ENCODE results near the gene CEMIP. TPM values are rescaled to one million over a fixed set of nuclear protein-coding genes. Genes with fewer than 3 reads are reported as not detected.

Gene CEMIP
- total RNA-seq, 1 donor from 2014 or later: 3.6 TPM

GRCh38 chr15:80754014-80754413 is 25.2 kb upstream of the CEMIP start:
- Histone ChIP-seq H2AFZ (ENCODE audit: low read depth, low read length) (no peak overlapping the region), H3K4me1 (ENCODE audit: insufficient read depth, low read length) (no peaks in the 10 kb centered on the region), H3K4me2 (ENCODE audit: low read length) (no peak overlapping the region), H3K79me2 (ENCODE audit: insufficient read depth, low read length) (no peaks in the 10 kb centered on the region), H4K20me1 (ENCODE audit: insufficient read depth, low read length) (peaks cover 4% of the 10 kb centered on the region), H3K27ac (ENCODE audit: low read depth, low read length) (no peak overlapping the region), H3K4me3 (ENCODE audit: insufficient read depth, low read depth, low read length) (no peak overlapping the region), H3K9ac (ENCODE audit: low read length) (no peak overlapping the region), H3K9me3 (ENCODE audit: insufficient read depth, low read depth, low read length) (no peaks in the 10 kb centered on the region), H3K27me3 (ENCODE audit: insufficient read depth, low read length) (no peaks in the 10 kb centered on the region), H3K36me3 (ENCODE audit: insufficient read depth, low read length) (no peaks in the 10 kb centered on the region)
- Mint-ChIP-seq H3K27me3 (ENCODE audit: low read depth, unreplicated experiment) (no peaks in the 10 kb centered on the region), H3K36me3 (ENCODE audit: low read depth, unreplicated experiment) (peaks cover 3% of the 10 kb centered on the region), H3K4me3 (ENCODE audit: unreplicated experiment) (no peak overlapping the region), H3K9me3 (ENCODE audit: unreplicated experiment) (no peaks in the 10 kb centered on the region), H3K4me1 (ENCODE audit: low read depth, unreplicated experiment) (no peaks in the 10 kb centered on the region), H3K27ac (ENCODE audit: unreplicated experiment) (no peak overlapping the region)
- no peak for DNase-seq (ENCODE audit: low read depth)
- TF ChIP-seq EZH2 (IDR thresholded peaks at IDR 0.05; ENCODE audit: insufficient read depth, low read length): no peak
- TF ChIP-seq, protein P1, sequence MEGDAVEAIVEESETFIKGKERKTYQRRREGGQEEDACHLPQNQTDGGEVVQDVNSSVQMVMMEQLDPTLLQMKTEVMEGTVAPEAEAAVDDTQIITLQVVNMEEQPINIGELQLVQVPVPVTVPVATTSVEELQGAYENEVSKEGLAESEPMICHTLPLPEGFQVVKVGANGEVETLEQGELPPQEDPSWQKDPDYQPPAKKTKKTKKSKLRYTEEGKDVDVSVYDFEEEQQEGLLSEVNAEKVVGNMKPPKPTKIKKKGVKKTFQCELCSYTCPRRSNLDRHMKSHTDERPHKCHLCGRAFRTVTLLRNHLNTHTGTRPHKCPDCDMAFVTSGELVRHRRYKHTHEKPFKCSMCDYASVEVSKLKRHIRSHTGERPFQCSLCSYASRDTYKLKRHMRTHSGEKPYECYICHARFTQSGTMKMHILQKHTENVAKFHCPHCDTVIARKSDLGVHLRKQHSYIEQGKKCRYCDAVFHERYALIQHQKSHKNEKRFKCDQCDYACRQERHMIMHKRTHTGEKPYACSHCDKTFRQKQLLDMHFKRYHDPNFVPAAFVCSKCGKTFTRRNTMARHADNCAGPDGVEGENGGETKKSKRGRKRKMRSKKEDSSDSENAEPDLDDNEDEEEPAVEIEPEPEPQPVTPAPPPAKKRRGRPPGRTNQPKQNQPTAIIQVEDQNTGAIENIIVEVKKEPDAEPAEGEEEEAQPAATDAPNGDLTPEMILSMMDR (IDR thresholded peaks at IDR 0.05; ENCODE audit: insufficient read depth, low read depth, low read length): no peak
- FAIRE-seq: no peak

DNA sequence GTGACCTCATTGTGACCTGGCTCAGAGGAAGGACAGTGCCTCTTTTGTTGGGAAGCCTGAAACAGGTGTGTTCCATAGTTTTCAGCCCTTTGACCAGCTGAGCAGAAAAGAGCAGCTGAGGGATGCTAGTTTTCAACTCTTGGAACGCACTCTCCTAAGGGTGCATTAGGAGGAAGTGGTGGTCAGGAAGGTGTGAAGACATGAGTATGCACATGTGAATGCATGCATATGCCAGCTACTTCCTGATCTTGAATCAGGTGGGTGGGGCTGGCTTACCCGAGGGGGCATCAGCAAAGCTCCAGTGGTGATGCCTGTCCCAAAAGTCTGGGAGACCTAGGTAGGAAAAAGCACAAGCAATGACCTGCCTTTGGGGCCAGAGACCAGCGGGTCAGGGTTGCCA is 23.3 kb upstream of the CEMIP start:
- Histone ChIP-seq H3K79me2 (ENCODE audit: insufficient read depth, low read length) (no peaks in the 10 kb centered on the region), H3K4me2 (ENCODE audit: low read length) (no peak overlapping the region), H3K27me3 (ENCODE audit: insufficient read depth, low read length) (no peaks in the 10 kb centered on the region), H3K27ac (ENCODE audit: low read depth, low read length) (no peak overlapping the region), H3K9me3 (ENCODE audit: insufficient read depth, low read depth, low read length) (no peaks in the 10 kb centered on the region), H4K20me1 (ENCODE audit: insufficient read depth, low read length) (no peaks in the 10 kb centered on the region), H3K4me3 (ENCODE audit: insufficient read depth, low read depth, low read length) (no peak overlapping the region), H3K36me3 (ENCODE audit: insufficient read depth, low read length) (no peaks in the 10 kb centered on the region), H3K9ac (ENCODE audit: low read length) (no peak overlapping the region), H3K4me1 (ENCODE audit: insufficient read depth, low read length) (no peaks in the 10 kb centered on the region), H2AFZ (ENCODE audit: low read depth, low read length) (no peak overlapping the region)
- FAIRE-seq (no peak), DNase-seq (ENCODE audit: low read depth) (no peak)
- Mint-ChIP-seq H3K4me3 (ENCODE audit: unreplicated experiment) (no peak overlapping the region), H3K9me3 (ENCODE audit: unreplicated experiment) (no peaks in the 10 kb centered on the region), H3K4me1 (ENCODE audit: low read depth, unreplicated experiment) (no peaks in the 10 kb centered on the region), H3K36me3 (ENCODE audit: low read depth, unreplicated experiment) (peaks cover 3% of the 10 kb centered on the region), H3K27me3 (ENCODE audit: low read depth, unreplicated experiment) (no peaks in the 10 kb centered on the region), H3K27ac (ENCODE audit: unreplicated experiment) (no peak overlapping the region)
- TF ChIP-seq, protein P1 (IDR thresholded peaks at IDR 0.05; ENCODE audit: insufficient read depth, low read depth, low read length): no peak
- no peak for TF ChIP-seq EZH2 (IDR thresholded peaks at IDR 0.05; ENCODE audit: insufficient read depth, low read length)

DNA sequence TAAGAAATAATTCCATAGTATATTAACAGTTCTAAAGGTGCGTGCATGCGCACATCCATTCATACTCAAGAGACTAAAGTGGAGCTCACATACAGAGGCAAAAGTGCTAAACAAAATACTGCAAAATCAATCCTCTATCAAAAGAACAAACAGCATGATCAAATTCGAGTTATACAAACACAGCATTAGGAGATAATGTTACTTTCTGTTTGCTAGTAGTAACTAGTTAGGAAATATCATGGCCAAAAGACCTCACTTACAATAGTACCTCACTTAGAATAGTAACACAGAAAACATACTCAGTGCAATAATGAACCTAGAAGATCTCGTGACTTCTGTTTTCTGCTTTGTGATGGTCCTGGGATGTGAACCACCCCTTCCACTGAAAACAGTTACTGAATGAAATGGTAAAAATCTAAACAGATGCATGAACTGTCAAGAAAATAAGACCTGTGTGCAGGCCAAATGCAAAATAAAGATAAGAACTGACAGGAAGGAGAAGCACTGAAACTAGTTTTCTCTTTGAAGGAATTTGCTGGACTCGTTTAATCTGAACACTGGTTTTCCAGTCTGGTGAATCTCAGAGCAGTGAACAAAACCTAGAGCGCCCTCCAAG is 20.9 kb upstream of the CEMIP start:
- Histone ChIP-seq H3K4me2 (ENCODE audit: low read length) (no peak overlapping the region), H3K4me1 (ENCODE audit: insufficient read depth, low read length) (no peaks in the 10 kb centered on the region), H3K27ac (ENCODE audit: low read depth, low read length) (no peak overlapping the region), H3K79me2 (ENCODE audit: insufficient read depth, low read length) (no peaks in the 10 kb centered on the region), H3K9me3 (ENCODE audit: insufficient read depth, low read depth, low read length) (no peaks in the 10 kb centered on the region), H3K9ac (ENCODE audit: low read length) (no peak overlapping the region), H3K4me3 (ENCODE audit: insufficient read depth, low read depth, low read length) (no peak overlapping the region), H3K36me3 (ENCODE audit: insufficient read depth, low read length) (no peaks in the 10 kb centered on the region), H2AFZ (ENCODE audit: low read depth, low read length) (no peak overlapping the region), H4K20me1 (ENCODE audit: insufficient read depth, low read length) (no peaks in the 10 kb centered on the region), H3K27me3 (ENCODE audit: insufficient read depth, low read length) (no peaks in the 10 kb centered on the region)
- Mint-ChIP-seq H3K36me3 (ENCODE audit: low read depth, unreplicated experiment) (peaks cover 3% of the 10 kb centered on the region), H3K27me3 (ENCODE audit: low read depth, unreplicated experiment) (no peaks in the 10 kb centered on the region), H3K27ac (ENCODE audit: unreplicated experiment) (no peak overlapping the region), H3K9me3 (ENCODE audit: unreplicated experiment) (no peaks in the 10 kb centered on the region), H3K4me1 (ENCODE audit: low read depth, unreplicated experiment) (no peaks in the 10 kb centered on the region), H3K4me3 (ENCODE audit: unreplicated experiment) (no peak overlapping the region)
- TF ChIP-seq EZH2 (IDR thresholded peaks at IDR 0.05; ENCODE audit: insufficient read depth, low read length): no peak
- TF ChIP-seq, protein P1 (IDR thresholded peaks at IDR 0.05; ENCODE audit: insufficient read depth, low read depth, low read length): no peak
- DNase-seq (ENCODE audit: low read depth) (no peak), FAIRE-seq (no peak)
